Measurements from ENCODE around the gene ALKAL2. TPM values are rescaled to one million over a fixed set of nuclear protein-coding genes. Genes with fewer than 3 reads are reported as not detected.
A peak's percentile ranks its signal among the peaks of the same experiment; 100 is the strongest.

Gene ALKAL2
- total and polyA plus RNA-seq, 2 of the 13 experiments (the other 11 are each of a cell fraction or from before 2014, with no cell fraction given): 0.22 to 1.7 TPM

GRCh38 chr2:282371-283263 is 5.3 kb downstream of the ALKAL2 start:
- H3K27ac ChIP-seq (ENCODE audit: extremely low read length, insufficient read depth, low read length): no peak overlapping the region
- no peak overlapping the region for H2AFZ ChIP-seq (ENCODE audit: low read length)
- no peak overlapping the region for H3K4me2 ChIP-seq (ENCODE audit: low read depth, low read length)
- in situ Hi-C loops (cut with HindIII; ENCODE audit: extremely low pct_ligation_motif_present, low pct_unique_long_range_greater_than_20kb) (no loop called here), intact Hi-C loops (cut with micrococcal nuclease; ENCODE audit: unreplicated experiment) (no loop called here)
- ATAC-seq: no peak
- no peaks in the 10 kb centered on the region for H4K20me1 ChIP-seq (ENCODE audit: insufficient read depth, low read length)
- no peaks in the 10 kb centered on the region for H3K4me1 ChIP-seq (ENCODE audit: insufficient read depth, low read length)
- TF ChIP-seq MED1 (CRISPR knock-in tag; IDR thresholded peaks at IDR 0.05) (no peak), ZNF275 (CRISPR knock-in tag; IDR thresholded peaks at IDR 0.05; ENCODE audit: borderline replicate concordance) (no peak), ARID3A (IDR thresholded peaks at IDR 0.05; ENCODE audit: low read depth, low read length) (no peak), HBP1 (CRISPR knock-in tag; IDR thresholded peaks at IDR 0.05; ENCODE audit: low read depth) (no peak), HINFP (CRISPR knock-in tag; IDR thresholded peaks at IDR 0.05; ENCODE audit: low read depth) (no peak), POLR2G (IDR thresholded peaks at IDR 0.05; ENCODE audit: low read depth, low read length) (peak; percentile 28; the same call in 1 of the 2 replicates), ZNF432 (CRISPR knock-in tag; IDR thresholded peaks at IDR 0.05; ENCODE audit: borderline replicate concordance) (no peak), RBM22 (optimal IDR thresholded peaks at IDR 0.05; ENCODE audit: low read length) (peak; percentile 59), KDM2A (CRISPR knock-in tag; IDR thresholded peaks at IDR 0.05; ENCODE audit: borderline replicate concordance, low read depth) (no peak)
- no TSS peak for BruUV-seq (replicated peaks)
- no peak overlapping the region for H3K4me3 ChIP-seq (replicated peaks in 1 of 3; ENCODE audit: insufficient read depth in 1 of 3, low read depth in 2 of 3, low read length in 3 of 3)
- H3K27me3 ChIP-seq (ENCODE audit: control insufficient read depth in 1 of 2, insufficient read depth in 2 of 2, low read length in 2 of 2): no peaks in the 10 kb centered on the region; a peak in 1 of 5 replicates
- POLR2A ChIA-PET: interaction anchor here (0.7 to 1.2 kb wide), 2 partner anchors 18 to 107 kb away, joined by 4 read pairs; no protein-coding TSS in a partner anchor
- H3K9ac ChIP-seq (ENCODE audit: insufficient read depth, low read depth, low read length): no peak overlapping the region
- DNase-seq (ENCODE audit: low spot score): no peak
- H3K9me3 ChIP-seq (ENCODE audit: low read length): no peaks in the 10 kb centered on the region
- CTCF ChIA-PET (ENCODE audit: low intra/inter-chr PET ratio, low total read pairs): no interaction called here
- 96% methylated on average over 12 of the region's 12 CpGs for WGBS (ENCODE audit: low lambda C conversion rate)
- H3K36me3 ChIP-seq (replicated peaks in 1 of 2; ENCODE audit: control insufficient read depth in 1 of 2, insufficient read depth in 2 of 2, low read length in 2 of 2): peaks cover 18 to 38% of the 10 kb centered on the region in 2 experiments
- H3K79me2 ChIP-seq (ENCODE audit: insufficient read depth, low read length): peaks cover 14% of the 10 kb centered on the region
- no peak for FAIRE-seq

Measured in HepG2 (cell line).